Midbrain (tissue), 1 donor: ENCODE results near the gene EXOC3.

Experiments used
- DNase-seq: peaks from one replicate; lab custom pipeline; 2025; lab: John Stamatoyannopoulos, UW

Gene EXOC3

GRCh38 chr5:439636-440035 is 3.3 kb upstream of the EXOC3 start:
- DNase-seq: no peak

- no peak for DNase-seq
Measured at GRCh38 chr5:440401-441201, 2.4 kb upstream of the EXOC3 start.

- DNase-seq: no peak
Measured at GRCh38 chr5:441996-442334, 1.0 kb upstream of the EXOC3 start.

GRCh38 chr5:443239-444151 is 519 bp downstream of the EXOC3 start:
- no peak for DNase-seq

GRCh38 chr5:444226-444625 is 1.2 kb downstream of the EXOC3 start:
- DNase-seq: no peak

GRCh38 chr5:445591-445990 is 2.6 kb downstream of the EXOC3 start:
- no peak for DNase-seq

GRCh38 chr5:446066-446882 is 3.3 kb downstream of the EXOC3 start:
- no peak for DNase-seq

- DNase-seq: peak; percentile 15
Measured at GRCh38 chr5:446883-447263, 3.9 kb downstream of the EXOC3 start.

- no peak for DNase-seq
Measured at GRCh38 chr5:447501-447900, 4.5 kb downstream of the EXOC3 start.

- DNase-seq: peak; percentile 68
Measured at GRCh38 chr5:448061-448765, 5.2 kb downstream of the EXOC3 start.

- peak; percentile 71 for DNase-seq
Measured at GRCh38 chr5:448766-449090, 5.8 kb downstream of the EXOC3 start.

GRCh38 chr5:449151-449550 is 6.2 kb downstream of the EXOC3 start:
- no peak for DNase-seq

- DNase-seq: no peak
Measured at GRCh38 chr5:451587-452458, 8.8 kb downstream of the EXOC3 start.

- DNase-seq: no peak
Measured at GRCh38 chr5:452978-453710, 10.2 kb downstream of the EXOC3 start.

- no peak for DNase-seq
Measured at GRCh38 chr5:453725-454481, 10.9 kb downstream of the EXOC3 start.

GRCh38 chr5:454936-455335 is 12.0 kb downstream of the EXOC3 start:
- no peak for DNase-seq

GRCh38 chr5:455806-456205 is 12.8 kb downstream of the EXOC3 start:
- DNase-seq: no peak

- no peak for DNase-seq
Measured at GRCh38 chr5:456351-457194, 13.6 kb downstream of the EXOC3 start.
